Suprapubic skin (tissue), 4 donors: ENCODE results near the gene RBP3. TPM values are rescaled to one million over a fixed set of nuclear protein-coding genes. Genes with fewer than 3 reads are reported as not detected.

ENCODE experiments used
- DNase-seq, 2 donors: peaks; one replicate each; pipeline ENCODE4 v3.0.0-alpha.2; 2019; ENCODE audit warnings: low spot score in 2 of 2
- H3K27ac ChIP-seq: fragments of 200-600 bp; sonication (generic); one replicate; pipeline ENCODE4 v1.5.1; 2019
- H3K27me3 ChIP-seq: fragments of 200-600 bp; sonication (generic); one replicate; pipeline ENCODE4 v1.5.1; 2019
- H3K36me3 ChIP-seq: fragments of 200-600 bp; sonication (generic); one replicate; pipeline ENCODE4 v1.5.1; 2019
- H3K4me1 ChIP-seq: fragments of 200-600 bp; sonication (generic); one replicate; pipeline ENCODE4 v1.5.1; 2019
- H3K4me3 ChIP-seq: fragments of 200-600 bp; sonication (generic); one replicate; pipeline ENCODE4 v1.5.1; 2019; ENCODE audit warnings: mild to moderate bottlenecking
- H3K9me3 ChIP-seq: fragments of 200-600 bp; sonication (generic); one replicate; pipeline ENCODE4 v1.5.1; 2019
- EP300 ChIP-seq: sonication (generic); formaldehyde crosslinking; IDR thresholded peaks from one replicate; pipeline ENCODE4 v1.6.1; 2017; ENCODE audit warnings: antibody characterized with exemption
- POLR2A ChIP-seq, 2 donors: fragments of 450-650 bp; IDR thresholded peaks; one replicate each; pipeline ENCODE4 v1.6.1; 2017; ENCODE audit warnings: antibody characterized with exemption in 2 of 2, mild to moderate bottlenecking in 2 of 2, moderate library complexity in 2 of 2
- POLR2AphosphoS5 ChIP-seq, 3 donors: sonication (generic); formaldehyde crosslinking; IDR thresholded peaks; one replicate each; pipeline ENCODE4 v1.6.1; 2017; ENCODE audit warnings: antibody characterized with exemption in 3 of 3
- WGBS: methylation state at CpG from one replicate; pipeline ENCODE4 v1.1.5; 2018; 5-methylcytosine and 5-hydroxymethylcytosine counted together
- total RNA-seq, 4 donors: library from RNA; depleted of rRNA; stranded (reverse); fragments of >200 nt; gene quantifications; one replicate each; pipeline ENCODE4 v1.1.0, GENCODE V29; 2016
- TF ChIP-seq, protein P1 (sequence below), 2 donors: fragments of 200-600 bp in 1 of 2; fragments of 450-650 bp in 1 of 2; sonication (generic) in 1 of 2; IDR thresholded peaks; one replicate each; pipeline ENCODE4 v1.5.1; 2016 to 2019; ENCODE audit warnings: antibody characterized with exemption in 2 of 2, mild to moderate bottlenecking in 1 of 2, moderate library complexity in 1 of 2

RBP3 gene
- total RNA-seq, 4 donors from 2014 or later = not detected

DNA sequence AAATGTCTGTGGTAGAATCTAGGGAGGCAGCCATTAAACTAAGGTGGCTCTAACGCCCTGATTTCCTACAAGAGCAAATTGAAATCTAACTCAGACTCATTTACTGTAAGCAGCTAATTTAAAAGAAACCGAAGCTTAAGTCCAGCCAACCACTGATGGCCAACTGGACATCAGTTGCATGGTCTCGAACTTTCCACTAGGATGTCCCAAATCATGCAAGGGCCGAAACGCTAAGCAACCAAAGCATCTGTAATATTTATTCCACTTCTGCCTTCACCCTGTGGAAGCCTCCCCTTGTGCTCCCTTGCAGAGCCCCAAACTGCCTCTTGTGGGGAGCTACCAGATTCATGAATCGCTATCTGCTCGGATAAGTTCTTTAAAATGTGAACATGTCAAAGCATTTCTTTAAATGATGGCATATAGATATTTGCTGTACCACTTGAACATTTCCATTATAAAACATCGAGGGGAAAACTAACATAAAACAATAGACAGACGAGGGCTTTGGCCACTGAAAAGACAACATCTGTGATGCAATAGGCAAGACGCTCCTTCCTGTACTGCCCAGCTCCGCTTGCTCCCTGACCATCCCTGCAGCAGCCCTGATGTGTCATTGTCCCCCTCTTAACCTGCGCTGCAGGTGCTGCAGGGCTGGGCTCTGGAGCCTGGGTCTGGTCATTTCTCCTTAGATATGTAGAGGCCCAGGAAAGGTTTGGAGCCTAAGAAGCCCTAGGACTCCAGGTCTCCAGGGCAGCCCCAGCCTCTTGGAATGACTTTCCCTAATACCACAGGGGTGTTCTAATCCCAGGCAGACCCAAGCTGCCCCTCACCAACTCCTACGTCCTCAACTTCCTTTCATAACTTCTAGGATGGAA is 2.9 kb upstream of the RBP3 start:
- no peaks in the 10 kb centered on the region for H3K36me3 ChIP-seq
- H3K27me3 ChIP-seq = no peaks in the 10 kb centered on the region
- TF ChIP-seq, protein P1, sequence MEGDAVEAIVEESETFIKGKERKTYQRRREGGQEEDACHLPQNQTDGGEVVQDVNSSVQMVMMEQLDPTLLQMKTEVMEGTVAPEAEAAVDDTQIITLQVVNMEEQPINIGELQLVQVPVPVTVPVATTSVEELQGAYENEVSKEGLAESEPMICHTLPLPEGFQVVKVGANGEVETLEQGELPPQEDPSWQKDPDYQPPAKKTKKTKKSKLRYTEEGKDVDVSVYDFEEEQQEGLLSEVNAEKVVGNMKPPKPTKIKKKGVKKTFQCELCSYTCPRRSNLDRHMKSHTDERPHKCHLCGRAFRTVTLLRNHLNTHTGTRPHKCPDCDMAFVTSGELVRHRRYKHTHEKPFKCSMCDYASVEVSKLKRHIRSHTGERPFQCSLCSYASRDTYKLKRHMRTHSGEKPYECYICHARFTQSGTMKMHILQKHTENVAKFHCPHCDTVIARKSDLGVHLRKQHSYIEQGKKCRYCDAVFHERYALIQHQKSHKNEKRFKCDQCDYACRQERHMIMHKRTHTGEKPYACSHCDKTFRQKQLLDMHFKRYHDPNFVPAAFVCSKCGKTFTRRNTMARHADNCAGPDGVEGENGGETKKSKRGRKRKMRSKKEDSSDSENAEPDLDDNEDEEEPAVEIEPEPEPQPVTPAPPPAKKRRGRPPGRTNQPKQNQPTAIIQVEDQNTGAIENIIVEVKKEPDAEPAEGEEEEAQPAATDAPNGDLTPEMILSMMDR (IDR thresholded peaks at IDR 0.05) = no peak
- no peak for TF ChIP-seq POLR2AphosphoS5 (IDR thresholded peaks at IDR 0.05)
- no peak for TF ChIP-seq POLR2A (IDR thresholded peaks at IDR 0.05)
- TF ChIP-seq EP300 = no peak
- peak; percentile 8 to 18 for DNase-seq
- H3K27ac ChIP-seq = no peak overlapping the region
- H3K4me3 ChIP-seq = no peak overlapping the region
- H3K4me1 ChIP-seq = no peaks in the 10 kb centered on the region
- WGBS = 84% methylated on average over 13 of the region's 13 CpGs
- no peaks in the 10 kb centered on the region for H3K9me3 ChIP-seq

DNA sequence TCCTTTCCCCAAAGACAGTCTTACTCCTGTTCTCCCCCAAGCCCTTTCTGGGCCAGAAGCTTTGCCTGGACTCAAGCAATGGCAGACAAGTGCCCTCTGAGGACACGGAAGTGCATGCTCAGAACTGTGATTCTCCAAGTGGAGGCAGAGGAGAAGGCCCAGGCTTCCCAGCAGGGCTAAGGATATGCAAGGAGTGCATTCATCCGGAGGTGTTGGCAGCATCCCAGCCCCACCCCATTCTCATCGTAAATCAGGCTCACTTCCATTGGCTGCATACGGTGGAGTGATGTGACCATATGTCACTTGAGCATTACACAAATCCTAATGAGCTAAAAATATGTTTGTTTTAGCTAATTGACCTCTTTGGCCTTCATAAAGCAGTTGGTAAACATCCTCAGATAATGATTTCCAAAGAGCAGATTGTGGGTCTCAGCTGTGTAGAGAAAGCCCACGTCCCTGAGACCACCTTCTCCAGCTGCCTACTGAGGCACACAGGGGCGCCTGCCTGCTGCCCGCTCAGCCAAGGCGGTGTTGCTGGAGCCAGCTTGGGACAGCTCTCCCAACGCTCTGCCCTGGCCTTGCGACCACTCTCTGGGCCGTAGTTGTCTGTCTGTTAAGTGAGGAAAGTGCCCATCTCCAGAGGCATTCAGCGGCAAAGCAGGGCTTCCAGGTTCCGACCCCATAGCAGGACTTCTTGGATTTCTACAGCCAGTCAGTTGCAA is 1.4 kb upstream of the RBP3 start:
- Histone ChIP-seq H3K4me3 (no peak overlapping the region), H3K9me3 (no peaks in the 10 kb centered on the region), H3K36me3 (no peaks in the 10 kb centered on the region), H3K27me3 (no peaks in the 10 kb centered on the region), H3K27ac (no peak overlapping the region), H3K4me1 (no peaks in the 10 kb centered on the region)
- no peak for TF ChIP-seq EP300
- TF ChIP-seq POLR2A (IDR thresholded peaks at IDR 0.05) = no peak
- TF ChIP-seq POLR2AphosphoS5 (IDR thresholded peaks at IDR 0.05) = no peak
- TF ChIP-seq, protein P1 (IDR thresholded peaks at IDR 0.05) = no peak
- 71% methylated on average over 13 of the region's 13 CpGs for WGBS
- DNase-seq = peak; percentile 39 to 65

DNA sequence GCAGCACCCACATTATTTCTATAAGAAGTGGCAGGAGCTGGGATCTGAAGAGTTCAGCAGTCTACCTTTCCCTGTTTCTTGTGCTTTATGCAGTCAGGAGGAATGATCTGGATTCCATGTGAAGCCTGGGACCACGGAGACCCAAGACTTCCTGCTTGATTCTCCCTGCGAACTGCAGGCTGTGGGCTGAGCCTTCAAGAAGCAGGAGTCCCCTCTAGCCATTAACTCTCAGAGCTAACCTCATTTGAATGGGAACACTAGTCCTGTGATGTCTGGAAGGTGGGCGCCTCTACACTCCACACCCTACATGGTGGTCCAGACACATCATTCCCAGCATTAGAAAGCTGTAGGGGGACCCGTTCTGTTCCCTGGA is 874 bp upstream of the RBP3 start:
- peak; percentile 13 to 35 for DNase-seq
- 75% methylated on average over 4 of the region's 4 CpGs for WGBS
- Histone ChIP-seq H3K4me1 (no peaks in the 10 kb centered on the region), H3K27me3 (no peaks in the 10 kb centered on the region), H3K9me3 (no peaks in the 10 kb centered on the region), H3K36me3 (no peaks in the 10 kb centered on the region), H3K4me3 (no peak overlapping the region), H3K27ac (no peak overlapping the region)
- TF ChIP-seq POLR2A (IDR thresholded peaks at IDR 0.05) = no peak
- TF ChIP-seq, protein P1 (IDR thresholded peaks at IDR 0.05) = no peak
- TF ChIP-seq EP300 = no peak
- no peak for TF ChIP-seq POLR2AphosphoS5 (IDR thresholded peaks at IDR 0.05)

DNA sequence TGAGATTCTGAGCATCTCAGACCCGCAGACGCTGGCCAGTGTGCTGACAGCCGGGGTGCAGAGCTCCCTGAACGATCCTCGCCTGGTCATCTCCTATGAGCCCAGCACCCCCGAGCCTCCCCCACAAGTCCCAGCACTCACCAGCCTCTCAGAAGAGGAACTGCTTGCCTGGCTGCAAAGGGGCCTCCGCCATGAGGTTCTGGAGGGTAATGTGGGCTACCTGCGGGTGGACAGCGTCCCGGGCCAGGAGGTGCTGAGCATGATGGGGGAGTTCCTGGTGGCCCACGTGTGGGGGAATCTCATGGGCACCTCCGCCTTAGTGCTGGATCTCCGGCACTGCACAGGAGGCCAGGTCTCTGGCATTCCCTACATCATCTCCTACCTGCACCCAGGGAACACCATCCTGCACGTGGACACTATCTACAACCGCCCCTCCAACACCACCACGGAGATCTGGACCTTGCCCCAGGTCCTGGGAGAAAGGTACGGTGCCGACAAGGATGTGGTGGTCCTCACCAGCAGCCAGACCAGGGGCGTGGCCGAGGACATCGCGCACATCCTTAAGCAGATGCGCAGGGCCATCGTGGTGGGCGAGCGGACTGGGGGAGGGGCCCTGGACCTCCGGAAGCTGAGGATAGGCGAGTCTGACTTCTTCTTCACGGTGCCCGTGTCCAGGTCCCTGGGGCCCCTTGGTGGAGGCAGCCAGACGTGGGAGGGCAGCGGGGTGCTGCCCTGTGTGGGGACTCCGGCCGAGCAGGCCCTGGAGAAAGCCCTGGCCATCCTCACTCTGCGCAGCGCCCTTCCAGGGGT is 703 bp downstream of the RBP3 start:
- TF ChIP-seq POLR2AphosphoS5 (IDR thresholded peaks at IDR 0.05) (no peak), POLR2A (IDR thresholded peaks at IDR 0.05) (no peak), EP300 (no peak)
- TF ChIP-seq, protein P1 (IDR thresholded peaks at IDR 0.05) = no peak
- WGBS = 88% methylated on average over 13 of the region's 36 CpGs
- no peak overlapping the region for H3K27ac ChIP-seq
- no peaks in the 10 kb centered on the region for H3K4me1 ChIP-seq
- H3K4me3 ChIP-seq = no peak overlapping the region
- H3K27me3 ChIP-seq = no peaks in the 10 kb centered on the region
- H3K9me3 ChIP-seq = no peaks in the 10 kb centered on the region
- H3K36me3 ChIP-seq = no peaks in the 10 kb centered on the region
- peak; percentile 52 to 70 for DNase-seq
